K562 (cell line): ENCODE measurements around the gene SMARCB1.

Experiments used
- SP2 ChIP-seq: IDR thresholded peaks from 2 replicates; pipeline ENCODE4 v1.6.1; 2011; ENCODE audit warnings: mild to moderate bottlenecking, low read depth, low read length, moderate library complexity; ENCODE audit not compliant: poor library complexity, severe bottlenecking; ENCODE audit errors: extremely low read depth
- YBX1 ChIP-seq: fragments of 450-650 bp; IDR thresholded peaks from 2 replicates; pipeline ENCODE4 v1.7.1; 2016; ENCODE audit warnings: mild to moderate bottlenecking

GRCh38 chr22:23772649-23773473 lies 13.9 kb upstream of the SMARCB1 start, which contains the start of gene MMP11:
- TF ChIP-seq YBX1 = no peak
- no peak for TF ChIP-seq SP2
